Measurements from ENCODE around the gene IGSF23.
"Not testable (repeated sequence)": the region's sequence is repeated elsewhere in the genome, so short reads cannot be mapped to it uniquely, and the experiment has no call there.

The IGSF23 gene

DNA sequence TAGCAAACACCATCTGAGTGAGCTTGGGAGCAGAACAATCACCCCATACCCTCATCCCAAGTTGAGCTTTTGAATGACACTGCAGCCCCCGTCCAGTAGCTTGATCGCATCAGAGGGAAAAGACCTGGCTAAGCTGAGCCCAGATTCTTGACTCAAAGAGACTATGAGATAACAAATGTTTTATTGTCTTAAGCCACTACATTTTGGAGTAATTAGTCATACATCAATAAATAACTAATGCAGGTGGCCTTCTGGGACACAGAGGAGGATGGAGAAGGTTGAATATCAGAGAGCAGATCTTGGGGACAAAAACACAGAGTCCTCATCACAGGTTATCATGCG, 24.6 kb upstream of the IGSF23 start:
- no peak for DNase-seq

GRCh38 chr19:44590245-44591059, 22.9 kb upstream of the IGSF23 start:
- DNase-seq: no peak

DNA sequence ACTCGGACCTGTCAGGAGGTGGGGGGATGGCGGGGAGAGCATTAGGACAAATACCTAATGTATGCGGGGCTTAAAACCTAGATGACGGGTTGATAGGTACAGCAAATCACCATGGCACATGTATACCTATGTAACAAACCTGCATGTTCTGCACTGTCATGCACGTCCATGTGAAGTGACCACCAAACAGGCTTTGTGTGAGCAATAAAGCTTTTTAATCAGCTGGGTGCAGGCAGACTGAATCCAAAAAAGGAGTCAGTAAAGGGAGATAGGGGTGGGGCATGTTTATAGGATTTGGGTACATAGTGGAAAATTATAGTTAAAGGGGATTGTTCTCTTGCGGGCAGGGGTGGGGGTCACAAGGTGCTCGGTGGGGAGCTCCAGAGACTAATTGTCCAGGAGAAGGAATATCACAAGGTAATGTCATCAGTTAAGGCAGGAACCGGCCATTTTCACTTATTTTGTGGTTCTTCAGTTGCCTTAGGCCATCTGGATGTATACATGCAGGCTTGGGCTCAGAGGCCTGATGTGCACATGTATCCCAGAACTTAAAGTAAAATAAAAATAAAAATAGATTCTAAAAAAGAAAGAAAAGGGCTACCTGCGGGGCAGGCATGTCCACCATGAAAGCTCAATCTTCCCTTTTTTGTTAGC, 21.9 kb upstream of the IGSF23 start:
- DNase-seq: not testable (repeated sequence)

- DNase-seq: no peak
These were observed 20.9 kb upstream of the IGSF23 start for GRCh38 chr19:44592451-44592890.

- DNase-seq: no peak
These were observed 20.1 kb upstream of the IGSF23 start for GRCh38 chr19:44593294-44593693.

DNA sequence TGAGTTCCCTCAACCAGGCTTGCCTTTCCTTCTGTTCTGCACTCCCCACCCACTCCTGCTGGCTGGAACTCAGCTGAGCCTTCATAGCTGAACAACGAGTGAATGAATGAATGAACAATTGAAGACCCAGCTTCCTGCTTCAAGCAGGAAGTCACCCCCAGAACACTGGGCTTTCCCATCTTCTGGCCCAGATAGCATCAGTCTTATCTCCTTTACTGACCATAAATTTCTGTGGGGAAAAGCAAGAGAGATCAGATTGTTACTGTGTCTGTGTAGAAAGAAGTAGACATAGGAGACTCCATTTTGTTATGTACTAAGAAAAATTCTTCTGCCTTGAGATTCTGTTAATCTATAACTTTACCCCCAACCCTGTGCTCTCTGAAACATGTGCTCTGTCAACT, 19.5 kb upstream of the IGSF23 start:
- not testable (repeated sequence) for DNase-seq

DNA sequence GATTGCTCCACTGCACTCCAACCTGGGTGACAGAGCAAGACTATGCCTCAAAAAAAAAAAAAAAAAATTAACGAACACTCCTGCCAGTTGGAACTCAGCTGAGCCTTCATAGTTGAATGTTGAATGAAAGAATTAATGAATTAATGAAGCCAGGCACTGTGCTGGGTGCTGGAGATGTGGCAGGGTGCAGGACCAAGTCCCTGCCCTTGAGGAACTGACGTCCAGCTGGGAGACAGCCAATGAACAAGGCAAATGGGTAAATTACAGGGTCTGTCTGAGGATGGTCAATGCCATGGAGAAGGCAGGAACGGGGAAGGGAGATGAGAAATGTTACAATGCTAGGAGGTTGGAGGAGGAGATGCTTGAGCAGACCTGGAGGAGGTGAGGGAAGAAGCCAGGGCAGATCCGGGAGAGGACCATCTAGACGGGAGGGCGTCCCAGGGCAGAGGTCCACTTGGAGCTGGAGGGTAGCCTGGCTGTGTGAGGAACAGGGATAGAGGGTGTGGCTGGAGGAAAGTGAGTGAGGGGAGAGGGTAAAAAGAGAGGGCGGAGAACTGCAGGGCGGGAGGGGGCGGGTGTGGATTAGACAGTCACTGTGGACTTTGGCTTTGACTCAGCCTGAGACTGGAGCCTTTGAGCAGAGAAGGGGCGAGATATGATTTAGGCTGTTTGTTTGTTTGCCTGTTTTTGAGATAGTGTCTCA, 16.8 kb upstream of the IGSF23 start:
- DNase-seq: no peak

GRCh38 chr19:44597131-44597491, 16.3 kb upstream of the IGSF23 start:
- DNase-seq: no peak

GRCh38 chr19:44598355-44598754, 15.0 kb upstream of the IGSF23 start:
- no peak for DNase-seq

DNA sequence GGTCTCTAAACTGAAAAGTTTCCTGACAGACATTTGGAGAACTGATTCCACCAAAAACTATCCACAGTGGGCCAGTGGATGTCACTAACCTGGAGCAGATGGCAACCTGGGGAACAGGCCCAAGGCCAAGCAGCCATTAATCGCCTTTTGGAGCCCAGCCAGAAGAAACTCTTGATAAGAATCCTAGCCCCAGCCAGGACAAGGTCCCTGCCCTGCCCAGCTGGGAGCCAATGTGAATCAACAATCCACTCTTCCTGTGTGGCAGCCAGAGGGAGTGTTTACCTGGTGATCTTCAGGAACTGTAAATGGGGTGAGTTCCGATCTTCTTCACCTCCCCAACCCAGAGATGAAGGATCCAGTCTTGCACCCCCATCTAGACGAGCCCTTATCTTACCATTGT, 14.5 kb upstream of the IGSF23 start:
- no peak for DNase-seq

GRCh38 chr19:44600466-44600865, 12.9 kb upstream of the IGSF23 start:
- no peak for DNase-seq

DNA sequence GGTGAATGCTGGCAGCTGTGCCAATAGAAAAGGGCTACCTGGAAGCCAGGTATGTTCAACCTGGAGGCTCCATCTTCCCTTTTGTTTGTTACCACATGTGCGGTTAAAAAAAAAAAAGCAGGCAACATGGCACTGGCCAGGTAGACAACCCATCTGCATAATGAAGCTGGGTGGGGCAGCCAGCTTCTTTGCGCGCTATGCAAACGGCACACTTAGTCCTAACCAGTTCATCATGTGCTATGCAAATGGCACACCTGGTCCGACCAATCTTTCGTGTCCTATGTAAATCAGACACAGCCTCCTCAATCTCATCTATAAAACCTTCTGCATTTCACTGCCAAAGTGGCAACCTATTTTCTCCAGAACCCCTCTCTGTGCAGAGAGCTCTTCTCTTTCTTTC, 11.3 kb upstream of the IGSF23 start:
- no peak for DNase-seq

DNA sequence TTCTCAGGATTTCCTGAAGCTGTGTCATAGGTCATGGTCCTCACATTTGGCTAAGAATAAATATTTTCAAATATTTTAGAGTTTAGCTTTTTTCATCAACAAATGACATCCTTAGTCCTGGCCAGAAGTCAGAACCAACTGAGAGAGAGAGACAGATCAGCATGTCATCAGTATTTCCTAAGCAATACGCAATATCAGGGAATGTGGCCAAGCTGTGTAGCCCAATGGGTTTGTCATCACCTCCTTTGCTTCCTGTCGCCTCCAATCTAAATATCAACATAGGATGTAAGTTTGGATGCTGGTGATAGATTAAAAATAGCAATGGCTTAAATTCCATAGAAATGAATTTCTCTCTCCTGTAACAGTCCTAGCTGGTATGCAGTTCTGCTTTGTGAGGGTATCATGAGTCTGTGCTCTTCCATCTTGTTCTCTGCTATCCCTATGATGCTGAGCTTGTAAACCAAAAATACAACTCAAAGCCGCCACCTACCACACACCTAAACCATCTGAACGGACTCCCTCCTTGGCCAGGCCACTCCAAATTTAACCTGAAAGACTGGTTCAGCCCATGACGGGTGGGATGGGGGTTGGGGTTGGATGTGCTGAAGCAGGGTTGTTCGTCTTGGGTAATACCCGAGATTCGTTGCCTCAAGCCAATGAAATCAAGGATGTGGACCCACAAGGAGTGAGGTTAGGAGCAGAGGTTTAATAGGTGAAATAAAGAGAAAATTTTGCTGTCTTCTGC, 10.0 kb upstream of the IGSF23 start:
- DNase-seq: peak; percentile 97

- DNase-seq: no peak
These were observed 9.1 kb upstream of the IGSF23 start for GRCh38 chr19:44604241-44604640.

DNA sequence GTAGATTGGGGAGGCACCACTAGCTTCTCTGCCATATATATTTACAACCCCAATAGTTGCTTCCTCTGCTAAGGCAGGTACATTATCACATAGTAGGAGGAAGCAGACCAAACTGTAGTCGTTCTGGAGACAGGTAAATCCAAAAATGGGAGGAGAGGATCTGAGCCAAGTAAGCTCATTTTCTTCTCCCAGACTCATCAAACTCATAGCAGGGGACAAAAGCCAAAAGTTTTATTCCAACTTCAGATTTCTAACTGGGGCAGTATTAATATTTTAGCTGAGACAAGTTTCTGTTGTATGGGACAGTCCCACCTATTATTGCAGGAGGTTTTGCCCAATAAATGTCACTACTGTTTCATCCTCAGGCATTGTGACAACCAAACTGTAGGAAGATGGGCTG, 7.8 kb upstream of the IGSF23 start:
- no peak for DNase-seq

DNA sequence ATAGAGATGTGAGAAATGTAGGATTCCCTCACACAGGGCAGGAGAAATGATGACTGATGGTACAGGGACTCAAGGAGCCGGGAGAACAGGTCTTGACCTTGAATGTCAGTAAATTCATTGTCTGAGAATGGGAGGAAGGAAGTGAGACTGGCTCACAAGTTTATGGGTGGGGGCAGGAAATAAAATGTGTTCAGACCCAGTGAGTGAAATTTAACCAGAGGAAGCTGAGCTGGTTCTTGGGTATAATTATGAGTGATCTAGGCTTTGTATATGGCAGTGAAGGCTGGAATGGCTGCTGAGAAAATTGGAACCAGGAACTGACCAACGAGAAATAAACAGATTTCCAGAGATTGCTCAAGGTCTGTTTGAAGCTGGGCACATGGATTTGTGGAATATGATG, 6.3 kb upstream of the IGSF23 start:
- peak; percentile 54 for DNase-seq

DNA sequence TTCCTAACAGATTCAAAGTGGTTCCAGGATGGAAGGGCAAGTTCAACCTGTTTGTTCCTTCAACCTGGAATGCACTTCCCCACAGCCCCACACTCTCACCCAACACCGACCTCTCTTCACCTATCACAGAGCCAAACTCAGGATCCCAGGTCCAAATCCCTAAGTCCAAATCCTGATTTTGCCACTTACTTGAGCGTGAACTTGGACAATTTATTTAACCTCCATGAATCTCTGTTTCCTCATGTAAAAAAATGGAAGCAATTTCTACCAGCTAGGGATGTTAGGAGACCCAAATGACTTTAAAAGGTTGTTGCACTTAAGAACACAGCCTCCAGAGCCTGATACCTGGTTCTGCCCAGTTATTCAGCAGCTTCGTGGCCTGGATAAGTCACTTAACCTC, 5.4 kb upstream of the IGSF23 start:
- no peak for DNase-seq

DNA sequence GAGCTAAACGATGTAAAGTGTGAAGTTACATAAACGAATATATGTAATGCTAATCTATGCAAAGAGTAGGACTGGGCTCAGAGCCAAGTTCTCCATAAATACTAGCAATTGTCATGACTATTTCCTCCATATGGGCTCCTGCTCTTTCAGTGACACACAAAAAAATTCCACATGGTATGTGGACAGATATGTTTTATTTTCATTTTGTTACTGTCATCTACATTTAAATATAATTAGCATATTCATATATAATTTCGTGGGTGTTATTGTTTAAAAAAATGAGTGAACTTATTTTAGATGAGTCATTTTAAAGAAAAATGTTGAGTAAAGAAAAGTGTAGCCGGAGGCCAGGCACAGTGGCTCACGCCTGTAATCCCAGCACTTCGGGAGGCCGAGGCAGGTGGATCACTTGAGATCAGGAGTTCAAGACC, 5.0 kb upstream of the IGSF23 start:
- peak; percentile 88 for DNase-seq

- DNase-seq: peak; percentile 42
These were observed 4.1 kb upstream of the IGSF23 start for GRCh38 chr19:44609219-44609618.

GRCh38 chr19:44610497-44610896, 2.9 kb upstream of the IGSF23 start:
- not testable (repeated sequence) for DNase-seq

- DNase-seq: no peak
These were observed 1.5 kb upstream of the IGSF23 start for GRCh38 chr19:44611812-44612295.

GRCh38 chr19:44614313-44614712, 950 bp downstream of the IGSF23 start:
- DNase-seq: no peak

GRCh38 chr19:44615863-44616247, 2.5 kb downstream of the IGSF23 start:
- no peak for DNase-seq

All from fibroblast of skin of right quadriceps (primary cell).